GM18867 (cell line): ENCODE measurements around the gene RIMBP2.

Experiments
- ATAC-seq: cut with Tn5 transposase; IDR thresholded peaks from one replicate; pipeline ENCODE4 v1.9.1; 2021; ENCODE audit warnings: mild to moderate bottlenecking, moderate library complexity; ENCODE audit not compliant: unreplicated experiment

RIMBP2 gene

DNA sequence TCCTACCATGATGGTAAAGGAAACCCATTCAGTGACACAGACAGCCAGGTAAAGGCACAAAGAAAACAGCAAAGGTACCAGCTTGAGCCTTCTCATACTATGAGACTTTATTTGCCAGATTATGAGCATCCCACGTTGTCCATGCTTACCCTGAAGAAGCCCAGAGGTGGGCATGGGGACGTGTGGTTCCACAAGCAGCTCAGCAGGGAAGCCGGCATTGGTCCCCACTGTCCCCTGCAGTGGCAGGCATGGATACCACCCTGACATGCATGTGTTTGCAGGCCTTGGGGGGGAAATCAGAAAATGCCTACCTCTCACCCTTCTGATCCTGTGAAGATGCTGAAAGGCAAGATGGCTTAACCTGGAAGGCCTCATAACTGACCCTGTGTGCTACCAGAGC is 195.3 kb downstream of the RIMBP2 start:
- ATAC-seq = no peak

DNA sequence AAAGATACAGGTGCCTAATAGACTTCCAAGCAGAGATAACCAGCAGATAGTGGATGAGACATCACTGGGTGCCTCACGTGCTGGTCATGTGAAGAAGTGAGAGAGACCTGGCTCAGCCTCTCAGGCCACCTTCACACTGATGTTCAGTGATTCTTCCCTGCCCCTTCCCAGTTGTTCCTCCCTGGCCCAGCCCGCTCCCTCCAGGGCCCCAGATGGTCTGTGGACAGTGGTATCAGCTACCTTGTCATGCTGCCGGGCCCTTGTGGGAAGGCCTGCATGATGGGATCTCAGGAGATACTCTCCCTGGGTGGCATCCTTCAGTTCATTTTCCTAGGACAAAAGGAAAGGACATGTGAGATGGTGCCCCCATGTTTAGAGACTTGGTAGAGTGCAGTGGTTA is 198.5 kb downstream of the RIMBP2 start:
- no peak for ATAC-seq

DNA sequence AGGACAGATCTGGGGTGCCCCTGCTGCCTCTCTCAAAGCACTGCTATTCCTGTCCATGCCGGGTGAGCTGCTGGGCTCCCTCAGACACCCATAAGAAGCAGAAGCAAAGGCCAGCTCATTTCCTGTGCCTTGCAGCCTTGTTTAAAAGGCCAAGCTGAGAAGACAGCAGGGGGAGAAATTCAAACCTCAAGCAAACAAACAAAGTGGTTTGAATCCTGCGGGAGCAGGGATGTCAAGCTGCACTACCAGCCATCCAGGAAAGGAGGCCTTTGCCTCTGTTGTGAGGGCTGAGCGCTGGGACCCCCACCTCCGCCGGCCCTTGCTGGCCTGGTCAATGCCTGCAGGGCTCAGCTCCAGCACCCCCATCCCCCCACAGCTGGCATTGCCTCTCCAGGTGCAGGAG is 201.9 kb downstream of the RIMBP2 start:
- no peak for ATAC-seq

DNA sequence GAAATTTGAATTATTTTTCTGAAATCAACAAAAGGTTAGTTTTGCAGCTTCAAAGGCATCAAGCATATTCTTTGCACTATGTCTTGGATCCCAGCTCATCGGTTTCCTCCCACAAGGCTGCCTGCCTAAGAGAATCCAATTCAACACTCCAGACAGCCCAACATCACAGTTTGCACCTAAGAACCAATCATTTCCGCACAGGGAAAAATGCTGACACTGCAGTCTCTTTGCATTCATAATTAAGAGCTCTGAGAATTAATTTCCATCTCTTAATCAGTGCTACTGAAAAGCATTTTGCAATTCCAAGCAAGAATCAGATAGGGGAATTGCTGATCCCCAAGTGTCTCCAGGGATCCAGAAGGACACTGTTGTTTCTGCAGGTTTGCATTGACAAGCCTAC is 202.5 kb downstream of the RIMBP2 start:
- ATAC-seq = no peak

DNA sequence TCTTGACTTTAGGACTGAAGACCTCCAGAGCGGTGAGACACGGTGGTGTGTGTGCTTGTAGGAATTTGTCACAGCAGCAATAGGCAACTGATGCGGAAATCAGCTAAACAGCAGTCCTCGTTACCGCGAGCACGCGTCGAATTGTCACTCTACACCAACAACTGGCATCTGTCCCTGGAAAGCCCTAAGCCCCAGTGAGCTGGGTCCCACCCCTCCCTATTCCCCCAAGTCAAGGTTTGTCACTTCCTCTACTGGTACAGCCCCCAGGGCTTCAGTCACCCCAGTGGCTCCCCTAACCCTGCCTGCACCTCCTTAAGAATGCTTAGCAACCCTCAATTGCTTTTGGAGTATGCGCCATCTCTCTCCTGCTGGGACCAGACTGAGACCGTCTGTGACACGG is 204.8 kb downstream of the RIMBP2 start:
- ATAC-seq = no peak

DNA sequence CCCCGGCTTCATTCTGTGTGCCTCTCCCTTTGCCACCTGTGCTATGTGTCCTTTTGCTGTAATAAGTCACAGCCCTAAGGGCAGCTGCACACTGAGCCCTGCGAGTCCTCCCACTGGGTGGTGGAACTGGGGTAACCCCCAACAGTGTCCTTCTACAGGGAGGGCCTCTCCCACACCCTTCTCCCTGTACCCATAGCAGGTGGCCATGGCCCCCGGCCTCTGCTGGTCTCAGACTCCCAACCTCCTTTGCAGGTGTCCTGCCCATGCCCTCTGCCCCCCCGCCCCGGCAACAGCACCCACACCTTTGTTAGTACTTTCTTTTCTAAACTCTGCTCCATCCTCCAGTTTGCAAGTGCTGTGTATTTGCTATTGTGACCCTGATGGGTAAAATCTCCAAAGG is 206.6 kb downstream of the RIMBP2 start:
- no peak for ATAC-seq

DNA sequence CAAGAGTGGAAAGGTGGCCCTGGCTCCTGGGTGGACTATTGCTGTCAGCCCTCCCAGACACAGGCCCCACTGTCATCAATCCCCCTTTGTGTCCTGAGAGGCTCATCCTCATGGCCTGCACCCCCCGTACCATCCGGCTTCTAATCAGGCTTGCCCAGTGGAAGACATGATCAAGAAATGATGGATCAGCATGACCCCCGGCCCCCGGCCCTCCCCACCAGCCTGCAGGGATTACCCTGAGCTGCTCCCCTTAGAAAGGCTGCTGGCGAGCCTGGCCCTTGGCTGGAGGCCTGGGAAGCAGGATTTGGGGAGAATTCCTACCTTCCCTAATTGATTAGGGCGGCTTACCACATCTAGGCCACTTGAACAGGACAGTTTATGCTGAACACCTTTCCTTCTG is 207.3 kb downstream of the RIMBP2 start:
- ATAC-seq = no peak

DNA sequence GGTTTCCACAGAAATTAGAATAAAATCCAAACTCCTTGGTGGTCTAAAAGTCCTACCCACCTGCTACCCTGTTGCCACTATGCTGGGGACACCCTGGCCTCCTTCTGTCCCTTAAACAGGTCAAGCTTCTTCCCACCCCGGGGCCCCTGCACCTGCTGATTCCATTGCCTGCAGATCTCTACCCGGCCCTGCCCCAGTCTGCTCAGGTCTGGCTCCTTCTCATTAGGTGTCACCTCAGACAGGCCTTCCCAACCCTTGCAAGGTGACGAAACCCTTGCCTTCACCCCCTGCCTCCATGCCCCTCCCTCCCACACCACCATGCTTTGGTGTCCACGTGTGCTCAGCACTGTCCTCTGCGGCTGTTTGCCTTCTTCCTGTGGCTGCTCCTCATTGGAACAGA is 207.8 kb downstream of the RIMBP2 start:
- ATAC-seq = no peak

DNA sequence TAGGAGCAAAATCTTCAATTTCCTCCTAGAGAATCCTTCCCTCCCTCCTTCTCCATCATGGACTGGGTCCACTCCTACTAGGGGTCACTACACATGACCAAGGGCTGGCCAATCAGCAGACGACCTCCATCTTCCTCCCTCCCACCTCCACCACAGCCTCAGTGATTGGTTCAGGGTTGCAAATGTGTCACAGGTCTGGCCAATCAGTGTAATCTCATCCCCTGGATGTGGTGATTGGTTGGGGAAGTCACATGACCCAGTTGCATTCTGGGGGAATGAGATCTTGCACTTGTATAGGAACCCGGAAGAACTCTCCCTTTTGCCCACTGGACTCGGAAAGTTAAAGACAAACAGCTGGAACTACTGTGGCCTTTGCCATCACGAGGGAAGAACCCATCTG is 209.3 kb downstream of the RIMBP2 start:
- ATAC-seq = no peak

DNA sequence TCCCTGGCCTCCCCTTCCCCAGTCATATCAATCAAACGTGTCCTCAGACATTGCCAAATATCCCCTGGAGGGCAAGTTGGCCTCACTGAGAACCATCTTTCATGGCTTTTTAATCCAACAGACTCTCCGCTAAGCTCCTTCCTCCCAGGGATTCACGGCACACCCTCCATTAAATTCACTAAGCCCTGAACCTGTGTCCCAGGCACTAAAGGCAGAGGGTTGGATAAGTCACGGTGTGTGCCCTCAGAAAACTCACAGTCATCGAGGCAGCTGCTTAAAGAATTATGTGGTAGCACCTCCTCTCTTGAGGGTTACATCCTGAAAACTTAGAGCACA is 211.3 kb downstream of the RIMBP2 start:
- ATAC-seq = no peak

DNA sequence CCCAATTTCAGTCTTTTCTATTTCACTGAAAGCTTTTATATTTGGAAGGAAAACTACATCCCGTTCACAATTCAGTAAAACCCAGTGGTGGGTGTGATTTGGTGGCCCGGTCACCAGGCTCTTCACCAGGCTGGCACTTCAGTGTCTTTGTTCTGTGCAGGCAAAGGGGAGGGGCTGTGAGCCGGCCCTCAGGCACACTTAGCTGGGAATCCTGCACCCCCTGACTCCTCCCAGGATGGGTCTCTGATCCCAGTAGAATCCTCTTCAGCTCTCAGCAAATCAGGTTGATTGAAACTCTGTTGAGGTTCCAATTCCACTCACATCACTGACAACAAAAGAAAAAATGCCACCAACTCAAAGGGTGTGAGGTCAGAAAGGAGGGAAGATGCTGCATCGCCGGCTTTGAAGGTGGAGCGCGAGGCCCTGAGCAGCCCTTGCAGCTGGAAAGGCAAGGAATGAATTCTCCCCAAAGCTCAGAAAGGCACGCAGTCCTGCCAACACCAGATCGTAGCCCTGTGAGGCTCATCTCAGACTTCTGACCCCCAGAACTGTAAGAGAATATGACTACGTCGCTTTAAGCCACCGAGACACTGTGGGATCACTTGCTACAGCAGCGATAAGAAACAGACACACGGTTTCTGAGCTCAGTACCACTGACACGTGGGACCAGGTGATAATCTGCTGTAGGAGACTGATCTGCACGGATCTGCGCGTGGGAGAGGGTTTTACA is 211.8 kb downstream of the RIMBP2 start:
- no peak for ATAC-seq

DNA sequence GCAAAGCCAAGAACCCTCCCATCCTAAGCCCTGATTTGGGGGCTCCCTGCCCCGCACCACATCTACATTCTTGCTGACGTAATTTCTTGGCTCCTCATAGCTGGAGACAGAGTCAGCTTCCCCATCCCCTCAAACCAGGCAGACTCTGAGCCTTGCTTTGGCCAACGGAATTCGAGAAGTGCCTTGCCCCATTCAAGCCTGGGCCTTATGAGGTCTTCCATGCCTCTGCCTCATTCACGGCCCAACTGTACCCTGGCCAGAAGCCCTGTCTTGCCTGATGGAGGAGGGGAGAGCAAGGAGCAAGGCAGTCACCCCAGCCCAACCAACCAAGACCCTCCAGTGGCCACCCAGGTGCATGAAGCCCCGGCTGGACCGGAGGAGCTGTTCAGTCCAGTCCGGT is 214.3 kb downstream of the RIMBP2 start:
- no peak for ATAC-seq

DNA sequence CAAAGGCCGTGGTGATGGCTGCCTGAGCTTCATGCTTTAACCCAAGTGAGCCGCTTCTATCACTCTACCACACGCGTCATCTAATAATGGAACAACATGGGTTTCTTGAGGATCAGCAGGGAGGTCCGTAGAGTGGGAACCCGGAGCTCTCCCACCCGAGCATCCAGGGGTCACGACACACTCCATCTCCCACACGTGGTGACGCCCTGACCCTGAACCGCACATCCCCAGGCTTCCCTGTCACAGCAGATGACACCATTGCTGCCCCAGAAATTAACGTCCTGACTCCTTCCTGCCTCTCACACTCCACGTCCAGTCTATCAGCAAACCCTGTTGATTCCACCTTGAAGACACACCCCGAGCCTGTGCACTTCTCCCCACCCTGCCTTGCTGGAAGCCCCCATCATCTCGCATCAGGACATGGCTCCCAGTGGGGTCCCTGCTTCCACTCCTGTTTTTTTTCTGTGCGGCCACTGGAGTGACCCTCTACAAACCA is 215.2 kb downstream of the RIMBP2 start:
- no peak for ATAC-seq

DNA sequence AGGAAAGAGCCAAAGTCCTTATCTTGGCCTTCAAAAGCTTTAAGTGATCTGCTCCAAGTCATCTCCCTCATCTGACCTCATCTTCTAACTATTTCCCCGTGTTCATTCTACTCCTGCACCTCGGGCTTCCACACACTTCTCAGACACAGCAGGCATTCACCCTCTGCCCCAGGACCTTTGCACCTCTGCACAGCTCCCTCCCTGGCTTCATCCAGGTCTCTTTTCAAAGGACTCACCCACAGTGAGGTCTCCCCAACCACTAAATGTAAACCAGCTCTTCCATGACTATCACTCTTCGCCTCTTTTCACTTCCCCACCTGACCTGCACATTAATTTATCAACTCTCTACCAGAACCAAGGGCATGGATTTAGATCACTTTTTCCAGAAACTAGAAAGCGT is 216.6 kb downstream of the RIMBP2 start:
- ATAC-seq = no peak

DNA sequence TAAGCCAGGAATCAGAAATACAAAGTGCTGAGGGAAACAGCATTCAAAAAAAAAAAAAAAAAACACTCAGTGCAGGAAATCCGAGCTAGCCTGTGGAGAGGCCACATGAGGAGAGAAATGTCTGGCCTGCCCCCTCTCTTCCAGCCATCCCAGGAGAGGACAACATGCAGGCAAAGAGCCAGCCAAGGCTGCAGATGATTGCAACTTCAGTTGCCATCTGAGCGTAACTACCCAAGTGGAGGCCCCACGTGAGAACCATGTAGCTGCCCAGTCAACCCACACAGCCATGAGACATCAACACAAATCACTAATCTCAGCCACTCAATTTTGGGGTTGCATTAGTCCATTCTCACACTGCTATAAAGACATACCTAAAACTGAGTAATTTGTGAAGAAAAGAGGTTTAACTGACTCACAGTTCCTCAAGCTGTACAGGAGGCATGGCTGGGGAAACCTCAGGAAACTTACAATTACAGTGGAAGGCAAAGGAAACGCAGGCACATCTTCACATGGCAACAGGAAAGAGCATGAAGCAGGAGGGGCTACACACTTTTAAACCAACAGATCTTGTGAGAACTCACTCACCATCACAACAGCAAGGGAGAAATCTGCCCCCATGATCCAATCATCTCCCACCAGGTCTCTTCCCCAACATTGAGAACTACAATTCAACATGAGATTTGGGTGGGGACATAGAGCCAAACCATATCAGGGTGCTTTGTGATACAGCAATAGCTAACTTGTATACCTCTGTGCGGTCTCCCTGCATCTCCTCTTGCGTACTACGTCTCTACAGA is 217.3 kb downstream of the RIMBP2 start:
- ATAC-seq = no peak

DNA sequence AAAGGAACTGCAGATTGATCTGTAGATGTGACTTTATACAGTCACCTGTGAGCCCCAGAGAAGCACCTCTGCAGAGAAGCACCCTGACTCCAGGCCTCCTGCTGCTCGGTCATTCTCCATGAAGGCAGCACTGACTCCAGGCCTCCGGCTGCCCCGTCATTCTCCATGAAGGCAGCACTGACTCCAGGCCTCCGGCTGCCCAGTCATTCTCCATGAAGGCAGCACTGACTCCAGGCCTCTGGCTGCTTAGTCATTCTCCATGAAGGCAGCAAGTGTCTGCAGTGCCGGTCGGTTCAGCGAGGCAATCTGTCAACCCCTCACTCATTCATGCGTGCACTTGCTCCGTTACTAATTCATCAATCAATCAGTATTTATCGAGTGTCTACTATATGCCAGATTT is 218.1 kb downstream of the RIMBP2 start:
- ATAC-seq = no peak

DNA sequence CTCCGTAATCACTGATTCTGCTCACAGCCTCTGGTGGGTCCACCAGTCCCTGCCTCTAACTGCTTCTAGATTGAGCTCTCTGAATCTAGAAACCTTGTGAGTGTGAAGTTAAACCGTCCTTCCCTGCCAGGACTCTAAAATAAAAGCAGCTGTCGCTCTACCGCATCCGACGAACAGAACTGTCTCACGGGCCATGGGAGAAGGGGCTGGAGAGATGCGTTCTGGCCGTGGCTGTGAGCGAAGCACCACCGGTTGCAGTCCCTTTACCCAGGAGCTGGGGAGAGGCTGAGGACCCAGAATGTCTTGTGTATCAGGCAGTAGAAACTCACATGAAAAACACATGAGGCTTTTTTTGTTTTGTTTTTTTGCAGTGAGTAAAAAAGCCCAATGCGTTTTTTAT is 218.8 kb downstream of the RIMBP2 start:
- no peak for ATAC-seq

DNA sequence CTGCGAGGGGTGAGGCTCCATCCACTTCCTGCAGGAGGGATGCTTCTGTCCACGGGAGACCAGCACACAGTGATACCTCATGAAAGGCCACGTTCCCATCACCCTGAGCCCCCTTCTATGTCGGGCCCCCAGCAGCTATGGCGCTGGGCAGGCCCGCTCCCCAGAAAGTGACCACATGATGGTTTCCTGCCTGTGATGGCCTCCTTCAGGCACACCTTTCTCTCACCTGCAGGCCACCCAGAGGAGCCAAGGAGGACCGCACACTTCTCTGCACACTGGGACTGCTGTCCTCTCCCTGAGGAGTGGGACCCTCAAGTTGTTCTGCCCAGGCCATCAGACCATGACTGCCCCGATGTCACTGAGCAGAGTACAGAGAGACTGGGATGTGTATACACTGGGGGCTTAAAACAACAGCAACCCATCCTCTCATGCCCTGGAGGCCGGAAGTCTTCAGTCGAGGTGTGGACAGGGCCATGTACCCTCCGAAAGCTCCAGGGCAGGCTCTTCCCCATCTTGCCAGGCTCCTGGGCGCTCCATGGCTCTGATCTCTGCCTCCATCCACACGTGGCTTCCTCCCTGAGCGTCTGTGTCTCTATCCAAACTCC is 219.5 kb downstream of the RIMBP2 start:
- ATAC-seq = no peak

DNA sequence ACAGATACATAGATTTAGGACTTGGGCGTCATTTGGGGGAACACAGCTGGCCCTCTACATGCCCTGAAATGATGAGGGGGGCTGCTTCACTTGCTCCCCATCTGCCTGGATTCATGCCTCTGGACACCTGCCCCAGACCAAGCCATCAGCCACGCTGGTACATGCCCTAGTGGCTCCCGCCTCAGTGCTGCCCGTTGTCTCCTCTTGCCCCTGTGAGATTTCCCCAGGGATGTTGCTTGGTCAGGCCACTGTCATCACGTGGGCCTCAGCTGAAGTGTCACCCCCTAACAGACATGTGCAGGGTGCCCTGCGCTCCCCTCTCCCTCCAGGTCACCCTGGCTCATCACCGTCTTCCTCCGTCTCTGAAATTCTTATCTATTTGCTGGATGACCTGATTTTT is 220.9 kb downstream of the RIMBP2 start:
- no peak for ATAC-seq

DNA sequence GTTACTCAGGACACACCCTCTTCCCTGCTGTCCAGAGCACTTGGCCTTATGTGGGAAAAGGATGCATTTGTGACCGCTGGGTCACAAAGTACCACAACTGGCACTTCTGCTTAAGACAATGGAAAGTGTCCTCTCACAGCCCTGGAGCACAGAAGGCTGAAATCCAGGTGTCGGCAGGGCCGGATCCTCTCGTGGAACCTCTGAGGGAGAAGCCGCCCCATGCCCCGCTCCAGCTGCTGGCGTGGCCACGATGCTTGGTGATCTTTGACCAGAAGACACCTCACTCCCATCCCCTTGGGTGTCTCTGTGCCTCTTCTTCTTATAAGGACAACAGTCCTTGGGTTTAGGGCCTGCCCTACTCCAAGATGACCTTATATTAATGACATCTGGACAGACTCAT is 221.4 kb downstream of the RIMBP2 start:
- ATAC-seq = no peak

DNA sequence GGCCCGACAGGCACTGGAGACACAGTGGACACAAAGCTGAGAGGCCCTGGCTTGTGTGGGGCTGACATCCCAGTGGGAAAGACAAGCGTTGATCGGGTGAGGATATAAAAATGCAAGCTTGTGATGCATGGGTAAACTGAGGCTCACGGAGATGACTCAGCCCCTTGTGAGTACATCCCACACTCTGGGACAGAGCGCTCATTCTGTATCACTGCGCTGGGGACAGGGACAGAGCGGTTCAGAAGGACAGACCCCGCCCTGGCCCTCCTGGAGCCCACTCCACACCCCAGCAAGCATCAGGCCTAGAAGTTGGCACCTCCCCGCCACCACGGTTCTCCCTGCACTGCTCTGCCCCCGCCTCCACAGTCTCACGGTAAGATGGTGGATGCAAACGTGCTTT is 222.1 kb downstream of the RIMBP2 start:
- no peak for ATAC-seq
